ENCODE results near the gene TEDC1. TPM values are rescaled to one million over a fixed set of nuclear protein-coding genes. Genes with fewer than 3 reads are reported as not detected.

The TEDC1 gene
- total RNA-seq, 4 donors from 2014 or later, result 5.5 to 20.4 (median 14.2) TPM

DNA sequence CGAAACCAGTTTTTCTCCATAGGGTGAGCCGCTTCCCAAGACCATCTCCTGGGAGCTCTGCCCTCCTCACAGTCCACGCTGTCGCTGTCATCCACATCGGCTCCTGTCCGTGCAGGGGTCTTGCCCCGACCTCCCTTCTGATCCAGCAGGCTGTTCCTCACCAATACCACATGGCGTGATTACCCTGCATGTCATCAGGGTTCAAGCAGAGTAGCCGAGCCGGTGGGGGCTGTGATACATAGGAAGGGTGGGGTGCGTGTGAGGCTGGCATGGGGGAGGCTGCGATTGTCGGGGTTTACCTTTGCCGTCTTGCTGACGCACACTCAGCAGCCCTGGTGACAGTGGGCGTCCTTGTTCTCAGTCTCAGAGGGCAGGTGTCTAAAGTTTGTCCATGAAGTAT, 17.0 kb downstream of the TEDC1 start:
- H3K36me3 ChIP-seq, result no peaks in the 10 kb centered on the region
- H3K4me1 ChIP-seq, result no peaks in the 10 kb centered on the region
- peaks cover 0 to 21% of the 10 kb centered on the region in 2 donors for H3K27me3 ChIP-seq
- H3K9me3 ChIP-seq, result no peaks in the 10 kb centered on the region
- H3K27ac ChIP-seq, result no peak overlapping the region
- no peak for TF ChIP-seq EP300 (IDR thresholded peaks at IDR 0.05)
- TF ChIP-seq, protein P1, sequence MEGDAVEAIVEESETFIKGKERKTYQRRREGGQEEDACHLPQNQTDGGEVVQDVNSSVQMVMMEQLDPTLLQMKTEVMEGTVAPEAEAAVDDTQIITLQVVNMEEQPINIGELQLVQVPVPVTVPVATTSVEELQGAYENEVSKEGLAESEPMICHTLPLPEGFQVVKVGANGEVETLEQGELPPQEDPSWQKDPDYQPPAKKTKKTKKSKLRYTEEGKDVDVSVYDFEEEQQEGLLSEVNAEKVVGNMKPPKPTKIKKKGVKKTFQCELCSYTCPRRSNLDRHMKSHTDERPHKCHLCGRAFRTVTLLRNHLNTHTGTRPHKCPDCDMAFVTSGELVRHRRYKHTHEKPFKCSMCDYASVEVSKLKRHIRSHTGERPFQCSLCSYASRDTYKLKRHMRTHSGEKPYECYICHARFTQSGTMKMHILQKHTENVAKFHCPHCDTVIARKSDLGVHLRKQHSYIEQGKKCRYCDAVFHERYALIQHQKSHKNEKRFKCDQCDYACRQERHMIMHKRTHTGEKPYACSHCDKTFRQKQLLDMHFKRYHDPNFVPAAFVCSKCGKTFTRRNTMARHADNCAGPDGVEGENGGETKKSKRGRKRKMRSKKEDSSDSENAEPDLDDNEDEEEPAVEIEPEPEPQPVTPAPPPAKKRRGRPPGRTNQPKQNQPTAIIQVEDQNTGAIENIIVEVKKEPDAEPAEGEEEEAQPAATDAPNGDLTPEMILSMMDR (IDR thresholded peaks at IDR 0.05), result no peak
- no peak for TF ChIP-seq POLR2A (IDR thresholded peaks at IDR 0.05)
- WGBS, 2 donors, result 83 to 84% methylated on average over 16 of the region's 16 CpGs
- no peak for DNase-seq (ENCODE audit: low spot score in 2 of 2)
- no peak overlapping the region for H3K4me3 ChIP-seq

- H3K27ac ChIP-seq, result no peak overlapping the region
- no peaks in the 10 kb centered on the region for H3K9me3 ChIP-seq
- no peaks in the 10 kb centered on the region for H3K4me1 ChIP-seq
- 86 to 91% methylated on average over 12 of the region's 12 CpGs for WGBS, 2 donors
- no peak for DNase-seq (ENCODE audit: low spot score in 2 of 2)
- H3K4me3 ChIP-seq, result no peak overlapping the region
- H3K27me3 ChIP-seq, result peaks cover 0 to 23% of the 10 kb centered on the region in 2 donors
- H3K36me3 ChIP-seq, result no peaks in the 10 kb centered on the region
- TF ChIP-seq POLR2A (IDR thresholded peaks at IDR 0.05) (no peak), EP300 (IDR thresholded peaks at IDR 0.05) (no peak)
- TF ChIP-seq, protein P1 (IDR thresholded peaks at IDR 0.05), result no peak
These were observed 17.6 kb downstream of the TEDC1 start for GRCh38 chr14:105508601-105509000.

DNA sequence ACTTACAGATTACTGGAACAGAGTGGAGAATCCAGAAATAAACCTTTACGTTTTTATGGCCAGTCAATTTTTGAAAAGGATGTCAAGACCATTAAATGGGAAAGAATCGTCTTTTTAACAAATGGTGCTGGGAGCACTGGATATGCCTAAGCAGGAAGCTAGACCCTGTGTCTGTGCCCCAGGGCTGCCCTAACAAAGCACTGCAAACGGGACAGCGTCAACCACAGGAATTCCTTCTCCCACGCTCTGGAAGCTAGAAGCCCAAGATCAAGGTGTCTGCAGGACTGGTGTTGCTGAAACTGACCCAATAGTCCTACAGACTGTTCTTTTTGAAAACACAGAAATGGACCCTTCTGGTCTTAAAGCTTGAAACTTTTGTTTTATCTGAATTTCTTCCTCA, 26.1 kb downstream of the TEDC1 start:
- Histone ChIP-seq H3K27me3 (peaks cover 0 to 12% of the 10 kb centered on the region in 2 donors), H3K4me3 (no peak overlapping the region), H3K4me1 (no peaks in the 10 kb centered on the region), H3K9me3 (no peaks in the 10 kb centered on the region), H3K36me3 (no peaks in the 10 kb centered on the region), H3K27ac (no peak overlapping the region)
- TF ChIP-seq, protein P1 (IDR thresholded peaks at IDR 0.05), result no peak
- no peak for TF ChIP-seq POLR2A (IDR thresholded peaks at IDR 0.05)
- no peak for TF ChIP-seq EP300 (IDR thresholded peaks at IDR 0.05)
- DNase-seq (ENCODE audit: low spot score in 2 of 2), result no peak
- WGBS, 2 donors, result 36 to 42% methylated on average over 5 of the region's 5 CpGs

GRCh38 chr14:105519946-105520698, 29.1 kb downstream of the TEDC1 start:
- 73 to 74% methylated on average over 14 of the region's 14 CpGs for WGBS, 2 donors
- Histone ChIP-seq H3K4me1 (no peaks in the 10 kb centered on the region), H3K4me3 (no peak overlapping the region), H3K36me3 (no peaks in the 10 kb centered on the region), H3K9me3 (no peaks in the 10 kb centered on the region), H3K27me3 (peaks cover 0 to 8% of the 10 kb centered on the region in 2 donors), H3K27ac (no peak overlapping the region)
- DNase-seq (ENCODE audit: low spot score in 2 of 2), result no peak
- TF ChIP-seq, protein P1 (IDR thresholded peaks at IDR 0.05), result no peak
- TF ChIP-seq EP300 (IDR thresholded peaks at IDR 0.05) (no peak), POLR2A (IDR thresholded peaks at IDR 0.05) (no peak)

DNA sequence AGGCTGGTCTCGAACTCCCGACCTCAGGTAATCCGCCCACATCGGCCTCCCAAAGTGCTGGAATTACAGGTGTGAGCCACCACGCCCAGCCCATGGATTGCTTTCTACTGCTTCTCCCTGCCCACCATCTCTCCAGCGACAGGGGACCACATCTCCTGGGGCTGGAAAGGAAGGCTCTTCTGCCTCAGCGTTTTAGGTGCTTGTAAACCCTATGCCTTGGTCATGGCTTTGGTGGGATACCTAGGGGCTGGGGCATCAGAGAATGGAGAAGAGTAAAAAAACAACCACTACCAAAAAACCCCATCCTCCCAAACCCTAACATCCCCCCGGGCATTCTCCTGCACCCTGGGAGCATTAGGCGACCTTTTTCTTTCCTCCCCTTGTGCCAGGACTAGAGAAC, 34.3 kb downstream of the TEDC1 start:
- peaks cover 0 to 16% of the 10 kb centered on the region in 2 donors for H3K27me3 ChIP-seq
- no peak overlapping the region for H3K4me3 ChIP-seq
- H3K4me1 ChIP-seq, result peaks cover 0 to 31% (median 25%) of the 10 kb centered on the region in 4 donors
- 85 to 91% methylated on average over 9 of the region's 9 CpGs for WGBS, 2 donors
- H3K36me3 ChIP-seq, result peaks cover 0 to 14% (median 0%) of the 10 kb centered on the region in 3 donors
- H3K27ac ChIP-seq, result peak overlapping the region in 1 of 4 donors; percentile 86
- no peaks in the 10 kb centered on the region for H3K9me3 ChIP-seq
- TF ChIP-seq EP300 (IDR thresholded peaks at IDR 0.05), result no peak
- no peak for TF ChIP-seq POLR2A (IDR thresholded peaks at IDR 0.05)
- TF ChIP-seq, protein P1 (IDR thresholded peaks at IDR 0.05), result no peak
- no peak for DNase-seq (ENCODE audit: low spot score in 2 of 2)
